ENCODE measurements around the gene PPIA. TPM values are rescaled to one million over a fixed set of nuclear protein-coding genes. Genes with fewer than 3 reads are reported as not detected.

The PPIA gene
- total RNA-seq, 1 donor from 2014 or later, result 2,244 TPM

DNA sequence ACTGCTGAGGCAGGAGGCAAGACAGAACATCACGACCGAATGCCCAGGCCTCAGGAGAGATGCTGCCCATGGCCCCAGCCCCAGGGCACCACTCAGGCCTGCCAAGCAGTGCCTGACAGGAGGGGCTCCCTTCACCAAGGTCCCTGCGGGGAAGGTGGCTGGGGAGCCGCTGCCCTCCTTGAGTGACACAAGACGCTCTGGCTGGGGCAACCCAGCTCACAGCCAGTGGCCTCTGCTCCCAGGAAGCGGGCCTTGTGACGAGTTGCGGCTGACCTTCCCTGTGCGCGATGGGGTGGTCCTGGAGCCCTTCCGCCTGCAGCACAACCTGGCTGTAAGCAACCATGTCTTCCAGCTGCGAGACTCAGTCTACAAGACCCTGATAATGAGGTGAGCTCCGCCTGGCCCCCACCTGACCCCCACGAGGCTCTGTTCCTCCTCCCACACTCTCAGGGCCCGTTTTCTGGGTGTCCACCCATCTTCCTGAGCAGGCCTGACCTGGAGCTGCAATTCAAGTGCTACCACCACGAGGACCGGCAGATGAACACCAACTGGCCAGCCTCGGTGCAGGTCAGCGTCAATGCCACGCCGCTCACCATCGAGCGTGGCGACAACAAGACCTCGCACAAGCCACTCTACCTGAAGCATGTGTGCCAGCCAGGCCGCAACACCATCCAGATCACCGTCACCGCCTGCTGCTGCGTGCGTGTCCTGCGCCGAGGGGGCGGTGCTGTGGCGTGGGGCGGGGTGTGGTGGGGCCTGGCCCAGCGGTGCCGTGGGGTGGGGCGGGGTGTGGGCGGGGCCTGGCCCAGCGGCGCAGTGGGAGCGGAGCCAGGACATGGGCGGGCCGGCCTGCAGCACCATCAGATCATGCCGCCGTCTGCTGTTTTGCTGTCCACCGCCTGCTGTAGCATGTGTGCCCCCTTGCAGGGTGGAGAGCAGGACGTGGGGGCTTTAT is 35.0 kb upstream of the PPIA start:
- no peak overlapping the region for H3K4me3 Mint-ChIP-seq
- no peaks in the 10 kb centered on the region for H3K27me3 Mint-ChIP-seq (ENCODE audit: low read depth)
- no peak for DNase-seq (ENCODE audit: low read depth, low spot score)
- TF ChIP-seq, protein P1, sequence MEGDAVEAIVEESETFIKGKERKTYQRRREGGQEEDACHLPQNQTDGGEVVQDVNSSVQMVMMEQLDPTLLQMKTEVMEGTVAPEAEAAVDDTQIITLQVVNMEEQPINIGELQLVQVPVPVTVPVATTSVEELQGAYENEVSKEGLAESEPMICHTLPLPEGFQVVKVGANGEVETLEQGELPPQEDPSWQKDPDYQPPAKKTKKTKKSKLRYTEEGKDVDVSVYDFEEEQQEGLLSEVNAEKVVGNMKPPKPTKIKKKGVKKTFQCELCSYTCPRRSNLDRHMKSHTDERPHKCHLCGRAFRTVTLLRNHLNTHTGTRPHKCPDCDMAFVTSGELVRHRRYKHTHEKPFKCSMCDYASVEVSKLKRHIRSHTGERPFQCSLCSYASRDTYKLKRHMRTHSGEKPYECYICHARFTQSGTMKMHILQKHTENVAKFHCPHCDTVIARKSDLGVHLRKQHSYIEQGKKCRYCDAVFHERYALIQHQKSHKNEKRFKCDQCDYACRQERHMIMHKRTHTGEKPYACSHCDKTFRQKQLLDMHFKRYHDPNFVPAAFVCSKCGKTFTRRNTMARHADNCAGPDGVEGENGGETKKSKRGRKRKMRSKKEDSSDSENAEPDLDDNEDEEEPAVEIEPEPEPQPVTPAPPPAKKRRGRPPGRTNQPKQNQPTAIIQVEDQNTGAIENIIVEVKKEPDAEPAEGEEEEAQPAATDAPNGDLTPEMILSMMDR (conservative IDR thresholded peaks at IDR 0.05), result no peak
- no peaks in the 10 kb centered on the region for H3K9me3 Mint-ChIP-seq
- H3K27ac Mint-ChIP-seq (ENCODE audit: unreplicated experiment), result no peak overlapping the region
- H3K36me3 Mint-ChIP-seq (ENCODE audit: low read depth), result peaks cover 6% of the 10 kb centered on the region
- H3K4me1 Mint-ChIP-seq, result no peaks in the 10 kb centered on the region

DNA sequence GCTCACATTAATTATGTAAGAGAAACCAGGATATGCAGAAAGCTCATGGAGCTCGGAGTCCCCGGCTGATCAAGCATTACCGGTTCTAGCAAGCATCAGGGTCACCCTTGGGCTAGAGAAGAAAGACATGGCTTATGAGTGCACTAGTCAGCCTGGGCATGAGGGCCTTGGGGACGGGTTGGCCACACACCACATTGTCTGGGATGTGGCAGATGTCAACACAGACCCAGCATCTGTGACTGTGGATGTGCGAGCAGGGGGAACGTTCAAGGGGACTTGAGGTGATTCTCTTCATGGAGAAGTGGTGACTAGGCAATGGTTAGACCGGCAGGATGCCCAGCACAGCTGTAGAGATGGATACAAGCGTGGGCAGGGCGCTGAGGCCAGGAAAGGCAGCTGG is 34.2 kb upstream of the PPIA start:
- DNase-seq (ENCODE audit: low read depth, low spot score), result no peak
- Mint-ChIP-seq H3K4me1 (no peaks in the 10 kb centered on the region), H3K27me3 (ENCODE audit: low read depth) (no peaks in the 10 kb centered on the region), H3K36me3 (ENCODE audit: low read depth) (peaks cover 6% of the 10 kb centered on the region), H3K9me3 (no peaks in the 10 kb centered on the region), H3K4me3 (no peak overlapping the region), H3K27ac (ENCODE audit: unreplicated experiment) (no peak overlapping the region)
- TF ChIP-seq, protein P1 (conservative IDR thresholded peaks at IDR 0.05), result no peak

DNA sequence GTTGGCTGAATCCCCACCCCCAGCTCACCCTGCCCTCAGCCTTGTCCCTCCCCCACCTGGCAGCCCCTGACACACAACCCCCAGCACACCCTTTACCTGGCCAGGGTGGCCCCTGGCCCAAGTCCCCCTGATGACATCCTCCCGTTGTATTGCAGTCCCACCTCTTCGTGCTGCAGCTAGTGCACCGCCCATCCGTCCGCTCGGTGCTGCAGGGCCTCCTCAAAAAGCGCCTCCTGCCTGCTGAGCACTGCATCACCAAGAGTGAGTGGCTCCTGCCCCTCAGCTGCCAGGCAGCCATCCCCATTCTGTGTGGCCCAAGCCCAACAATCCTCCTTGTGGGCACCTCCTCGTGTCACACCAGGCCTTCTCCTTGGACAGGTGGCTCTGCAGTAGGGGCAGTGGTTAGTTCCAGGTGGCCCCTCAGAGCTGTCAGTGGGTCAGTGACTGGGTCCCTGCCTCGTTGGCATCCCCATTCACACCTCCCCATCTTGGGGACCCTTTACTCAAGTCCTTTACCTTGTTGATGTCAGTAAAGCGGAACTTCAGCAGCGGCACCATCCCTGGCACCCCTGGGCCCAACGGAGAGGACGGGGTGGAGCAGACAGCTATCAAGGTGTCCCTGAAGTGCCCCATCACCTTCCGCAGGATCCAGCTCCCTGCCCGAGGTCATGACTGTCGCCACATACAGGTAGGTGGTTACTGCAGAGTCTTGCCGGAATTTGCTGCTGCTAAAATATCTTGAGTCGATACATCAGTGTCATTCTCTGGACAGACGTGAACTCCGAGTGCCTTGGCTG is 33.6 kb upstream of the PPIA start:
- Mint-ChIP-seq H3K27ac (ENCODE audit: unreplicated experiment) (no peak overlapping the region), H3K27me3 (ENCODE audit: low read depth) (no peaks in the 10 kb centered on the region), H3K9me3 (no peaks in the 10 kb centered on the region), H3K4me3 (no peak overlapping the region), H3K36me3 (ENCODE audit: low read depth) (peaks cover 6% of the 10 kb centered on the region), H3K4me1 (peaks cover 2% of the 10 kb centered on the region)
- no peak for DNase-seq (ENCODE audit: low read depth, low spot score)
- TF ChIP-seq, protein P1 (conservative IDR thresholded peaks at IDR 0.05), result no peak

DNA sequence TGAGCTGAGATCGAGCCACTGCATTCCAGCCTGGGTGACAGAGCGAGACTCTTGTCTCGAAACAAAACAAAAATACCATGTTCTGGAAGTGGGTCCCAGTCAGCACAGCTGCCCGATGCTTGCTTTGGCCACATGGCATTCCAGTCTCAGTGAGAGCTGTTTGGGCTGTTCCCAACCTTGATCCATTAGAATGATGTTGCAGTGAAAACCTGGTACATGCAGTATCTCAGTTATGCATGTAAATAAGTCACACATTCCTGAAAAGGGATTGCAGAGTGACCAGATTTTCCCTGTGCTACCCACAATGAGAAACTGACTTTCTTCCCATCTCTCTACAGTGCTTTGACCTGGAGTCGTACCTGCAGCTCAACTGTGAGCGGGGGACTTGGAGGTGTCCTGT is 32.4 kb upstream of the PPIA start:
- TF ChIP-seq, protein P1 (conservative IDR thresholded peaks at IDR 0.05), result no peak
- Mint-ChIP-seq H3K4me1 (peaks cover 9% of the 10 kb centered on the region), H3K27me3 (ENCODE audit: low read depth) (no peaks in the 10 kb centered on the region), H3K9me3 (no peaks in the 10 kb centered on the region), H3K36me3 (ENCODE audit: low read depth) (peaks cover 6% of the 10 kb centered on the region), H3K27ac (ENCODE audit: unreplicated experiment) (no peak overlapping the region), H3K4me3 (no peak overlapping the region)
- no peak for DNase-seq (ENCODE audit: low read depth, low spot score)

DNA sequence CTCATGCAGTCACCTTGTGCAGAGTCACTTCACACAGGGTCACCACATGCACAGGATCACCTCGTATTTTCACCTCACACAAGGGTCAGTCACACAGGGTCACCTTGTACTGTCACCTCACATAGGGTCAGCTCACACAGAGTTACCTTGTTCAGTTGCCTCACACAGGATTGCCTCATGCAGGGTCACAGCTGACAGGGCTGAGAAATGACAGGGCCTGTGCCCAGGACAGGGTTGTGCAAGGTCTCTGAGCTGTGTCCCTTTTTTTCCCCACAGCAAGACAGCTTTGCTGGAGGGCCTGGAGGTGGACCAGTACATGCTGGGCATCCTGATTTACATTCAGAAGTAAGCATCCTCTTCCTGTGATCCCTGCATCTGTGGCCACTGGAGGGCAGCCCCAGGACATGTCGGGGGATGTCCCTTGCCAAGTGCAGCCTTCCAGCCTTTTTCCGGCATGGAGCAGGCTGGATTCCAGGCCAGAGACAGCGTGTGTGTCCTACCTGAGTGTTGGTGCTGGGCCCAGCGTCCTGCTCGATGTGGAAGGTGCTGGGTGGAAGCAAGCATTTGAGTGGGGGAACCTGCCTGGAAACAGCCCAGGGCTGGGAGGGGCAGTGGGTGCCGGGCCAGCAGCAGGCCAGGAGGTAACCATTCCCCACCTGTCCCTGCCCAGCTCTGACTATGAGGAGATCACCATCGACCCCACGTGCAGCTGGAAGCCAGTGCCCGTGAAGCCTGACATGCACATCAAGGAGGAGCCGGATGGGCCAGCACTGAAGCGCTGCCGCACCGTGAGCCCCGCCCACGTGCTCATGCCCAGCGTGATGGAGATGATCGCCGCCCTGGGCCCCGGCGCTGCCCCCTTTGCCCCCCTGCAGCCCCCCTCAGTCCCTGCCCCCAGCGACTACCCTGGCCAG is 31.6 kb upstream of the PPIA start:
- no peak overlapping the region for H3K27ac Mint-ChIP-seq (ENCODE audit: unreplicated experiment)
- peaks cover 6% of the 10 kb centered on the region for H3K36me3 Mint-ChIP-seq (ENCODE audit: low read depth)
- H3K27me3 Mint-ChIP-seq (ENCODE audit: low read depth), result no peaks in the 10 kb centered on the region
- TF ChIP-seq, protein P1 (conservative IDR thresholded peaks at IDR 0.05), result peak; percentile 17
- H3K9me3 Mint-ChIP-seq, result no peaks in the 10 kb centered on the region
- no peak for DNase-seq (ENCODE audit: low read depth, low spot score)
- H3K4me1 Mint-ChIP-seq, result peaks cover 9% of the 10 kb centered on the region
- H3K4me3 Mint-ChIP-seq, result no peak overlapping the region
